ENCODE measurements around the gene HLA-DMA. TPM values are rescaled to one million over a fixed set of nuclear protein-coding genes. Genes with fewer than 3 reads are reported as not detected.

The HLA-DMA gene
- total and polyA plus RNA-seq, 9 of the 15 experiments (the other 6 are each of a cell fraction or from before 2014, with no cell fraction given), result 0.13 to 0.83 (median 0.51) TPM

DNA sequence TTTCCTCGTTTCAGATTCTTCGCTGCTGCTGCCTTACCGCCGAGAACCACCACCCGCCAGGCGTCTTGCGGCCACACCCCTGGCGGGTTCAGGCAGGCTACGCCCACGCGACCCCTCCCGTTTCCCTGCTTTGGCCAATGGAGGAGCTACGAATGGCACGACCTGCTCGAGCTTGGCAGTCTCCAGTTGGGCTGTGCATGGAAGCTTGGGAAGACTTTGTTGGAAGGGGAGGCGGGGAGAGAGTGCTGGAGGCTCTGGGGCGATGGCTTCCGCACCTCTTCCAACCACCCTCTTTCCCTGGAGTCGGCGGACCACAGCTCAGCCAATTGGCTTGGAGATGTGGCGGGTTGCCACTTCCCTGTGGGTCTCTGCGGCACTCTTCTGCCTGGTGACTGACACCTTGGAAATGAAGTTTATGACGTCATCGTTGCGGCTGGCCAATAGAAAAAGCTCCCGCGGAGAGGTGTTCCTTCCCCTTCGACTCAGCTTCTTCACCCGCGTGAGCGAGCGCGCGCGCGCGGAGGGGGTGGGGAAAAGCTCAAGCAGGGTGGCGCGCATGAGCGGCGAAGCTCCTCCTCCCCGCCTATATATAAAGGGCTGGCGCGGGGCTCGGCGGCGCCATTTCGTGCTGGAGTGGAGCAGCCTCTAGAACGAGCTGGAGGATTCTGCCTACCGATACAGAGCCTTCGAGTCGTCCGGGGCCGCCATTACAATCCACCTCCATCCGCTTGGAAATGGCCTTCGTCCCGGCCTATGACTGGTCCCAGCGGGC, 18.9 kb upstream of the HLA-DMA start (continued):
- peak; percentile 75 for TF ChIP-seq PHF8 (IDR thresholded peaks at IDR 0.05; ENCODE audit: borderline replicate concordance, low read length)
- TF ChIP-seq, protein P1, sequence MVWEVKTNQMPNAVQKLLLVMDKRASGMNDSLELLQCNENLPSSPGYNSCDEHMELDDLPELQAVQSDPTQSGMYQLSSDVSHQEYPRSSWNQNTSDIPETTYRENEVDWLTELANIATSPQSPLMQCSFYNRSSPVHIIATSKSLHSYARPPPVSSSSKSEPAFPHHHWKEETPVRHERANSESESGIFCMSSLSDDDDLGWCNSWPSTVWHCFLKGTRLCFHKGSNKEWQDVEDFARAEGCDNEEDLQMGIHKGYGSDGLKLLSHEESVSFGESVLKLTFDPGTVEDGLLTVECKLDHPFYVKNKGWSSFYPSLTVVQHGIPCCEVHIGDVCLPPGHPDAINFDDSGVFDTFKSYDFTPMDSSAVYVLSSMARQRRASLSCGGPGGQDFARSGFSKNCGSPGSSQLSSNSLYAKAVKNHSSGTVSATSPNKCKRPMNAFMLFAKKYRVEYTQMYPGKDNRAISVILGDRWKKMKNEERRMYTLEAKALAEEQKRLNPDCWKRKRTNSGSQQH (CRISPR knock-in tag; IDR thresholded peaks at IDR 0.05), result peak; percentile 44; the same call in 1 of the 2 replicates
- peak; percentile 98 for TF ChIP-seq PML (IDR thresholded peaks at IDR 0.05; ENCODE audit: low read length)
- no peak for TF ChIP-seq HDAC3 (IDR thresholded peaks at IDR 0.05; ENCODE audit: borderline replicate concordance, partially characterized antibody)
- TF ChIP-seq SAFB2 (IDR thresholded peaks at IDR 0.05; ENCODE audit: borderline replicate concordance, low read depth, low read length, severe bottlenecking), result no peak
- TF ChIP-seq XRCC4 (IDR thresholded peaks at IDR 0.05; ENCODE audit: extremely low read depth, insufficient read depth, insufficient read length), result no peak
- TF ChIP-seq CBX8 (IDR thresholded peaks at IDR 0.05; ENCODE audit: borderline replicate concordance, extremely low read depth, low read depth, low read length, poor library complexity, severe bottlenecking), result no peak
- TF ChIP-seq RBM39 (optimal IDR thresholded peaks at IDR 0.05; ENCODE audit: low read depth, low read length), result peak; percentile 98
- TF ChIP-seq ZNF518B (CRISPR knock-in tag; IDR thresholded peaks at IDR 0.05), result no peak
- peak; percentile 98 for TF ChIP-seq ZNF589 (CRISPR knock-in tag; IDR thresholded peaks at IDR 0.05; ENCODE audit: low read depth)
- TF ChIP-seq ZNF699 (CRISPR knock-in tag; IDR thresholded peaks at IDR 0.05; ENCODE audit: insufficient replicate concordance), result no peak
- TF ChIP-seq ZFP36 (IDR thresholded peaks at IDR 0.05; ENCODE audit: low read depth, low read length, partially characterized antibody), result peak; percentile 26
- TF ChIP-seq ZNF282 (CRISPR knock-in tag; IDR thresholded peaks at IDR 0.05), result no peak
- TF ChIP-seq, protein P2, sequence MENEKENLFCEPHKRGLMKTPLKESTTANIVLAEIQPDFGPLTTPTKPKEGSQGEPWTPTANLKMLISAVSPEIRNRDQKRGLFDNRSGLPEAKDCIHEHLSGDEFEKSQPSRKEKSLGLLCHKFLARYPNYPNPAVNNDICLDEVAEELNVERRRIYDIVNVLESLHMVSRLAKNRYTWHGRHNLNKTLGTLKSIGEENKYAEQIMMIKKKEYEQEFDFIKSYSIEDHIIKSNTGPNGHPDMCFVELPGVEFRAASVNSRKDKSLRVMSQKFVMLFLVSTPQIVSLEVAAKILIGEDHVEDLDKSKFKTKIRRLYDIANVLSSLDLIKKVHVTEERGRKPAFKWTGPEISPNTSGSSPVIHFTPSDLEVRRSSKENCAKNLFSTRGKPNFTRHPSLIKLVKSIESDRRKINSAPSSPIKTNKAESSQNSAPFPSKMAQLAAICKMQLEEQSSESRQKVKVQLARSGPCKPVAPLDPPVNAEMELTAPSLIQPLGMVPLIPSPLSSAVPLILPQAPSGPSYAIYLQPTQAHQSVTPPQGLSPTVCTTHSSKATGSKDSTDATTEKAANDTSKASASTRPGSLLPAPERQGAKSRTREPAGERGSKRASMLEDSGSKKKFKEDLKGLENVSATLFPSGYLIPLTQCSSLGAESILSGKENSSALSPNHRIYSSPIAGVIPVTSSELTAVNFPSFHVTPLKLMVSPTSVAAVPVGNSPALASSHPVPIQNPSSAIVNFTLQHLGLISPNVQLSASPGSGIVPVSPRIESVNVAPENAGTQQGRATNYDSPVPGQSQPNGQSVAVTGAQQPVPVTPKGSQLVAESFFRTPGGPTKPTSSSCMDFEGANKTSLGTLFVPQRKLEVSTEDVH (IDR thresholded peaks at IDR 0.05; ENCODE audit: low read depth, partially characterized antibody), result peak; percentile 89
- 0 out of 2 replicates have a peak, but pooled peaks have one; percentile 30 for TF ChIP-seq RNF2 (IDR thresholded peaks at IDR 0.05)
- TF ChIP-seq, protein P3, sequence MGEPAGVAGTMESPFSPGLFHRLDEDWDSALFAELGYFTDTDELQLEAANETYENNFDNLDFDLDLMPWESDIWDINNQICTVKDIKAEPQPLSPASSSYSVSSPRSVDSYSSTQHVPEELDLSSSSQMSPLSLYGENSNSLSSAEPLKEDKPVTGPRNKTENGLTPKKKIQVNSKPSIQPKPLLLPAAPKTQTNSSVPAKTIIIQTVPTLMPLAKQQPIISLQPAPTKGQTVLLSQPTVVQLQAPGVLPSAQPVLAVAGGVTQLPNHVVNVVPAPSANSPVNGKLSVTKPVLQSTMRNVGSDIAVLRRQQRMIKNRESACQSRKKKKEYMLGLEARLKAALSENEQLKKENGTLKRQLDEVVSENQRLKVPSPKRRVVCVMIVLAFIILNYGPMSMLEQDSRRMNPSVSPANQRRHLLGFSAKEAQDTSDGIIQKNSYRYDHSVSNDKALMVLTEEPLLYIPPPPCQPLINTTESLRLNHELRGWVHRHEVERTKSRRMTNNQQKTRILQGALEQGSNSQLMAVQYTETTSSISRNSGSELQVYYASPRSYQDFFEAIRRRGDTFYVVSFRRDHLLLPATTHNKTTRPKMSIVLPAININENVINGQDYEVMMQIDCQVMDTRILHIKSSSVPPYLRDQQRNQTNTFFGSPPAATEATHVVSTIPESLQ (CRISPR knock-in tag; IDR thresholded peaks at IDR 0.05), result peak; percentile 86; the same call in 1 of the 2 replicates

All from K562 (cell line).